ENCODE data around the gene OR1E2. TPM values are rescaled to one million over a fixed set of nuclear protein-coding genes. Genes with fewer than 3 reads are reported as not detected.

Gene OR1E2
- total RNA-seq, 1 experiment from 2014 or later, result not detected

DNA sequence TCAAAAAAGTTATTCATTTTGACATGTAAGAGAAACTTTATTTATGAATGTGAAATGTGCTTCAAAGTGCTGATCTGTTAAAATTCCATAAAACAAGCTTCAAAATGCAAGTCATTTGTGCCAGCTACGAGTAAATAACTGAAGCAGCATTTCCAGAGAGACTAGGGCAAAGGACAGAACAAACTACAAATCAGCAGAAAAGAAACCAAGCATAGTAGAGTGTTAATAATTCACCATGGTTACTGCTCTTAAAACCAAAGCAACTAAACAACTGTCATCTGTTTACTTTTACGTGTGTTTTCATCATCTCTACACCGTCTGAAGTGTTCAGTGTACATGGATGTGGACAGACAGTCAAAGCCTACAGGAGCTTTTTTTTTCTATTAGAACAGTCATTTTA is 40.6 kb upstream of the OR1E2 start:
- DNase-seq, result no peak
- Histone ChIP-seq H3K79me1 (ENCODE audit: insufficient read depth, low read depth, low read length, poor library complexity, severe bottlenecking) (no peaks in the 10 kb centered on the region), H3T11ph (ENCODE audit: low read length) (no peak overlapping the region), H3K4me2 (ENCODE audit: insufficient read depth, insufficient read length, low read length) (no peak overlapping the region), H2BK120ac (ENCODE audit: low read depth, low read length, poor library complexity, severe bottlenecking) (no peak overlapping the region), H2BK20ac (ENCODE audit: low read depth, low read length, poor library complexity, severe bottlenecking) (no peak overlapping the region), H3K14ac (ENCODE audit: insufficient read depth, low read length) (no peak overlapping the region), H2AFZ (ENCODE audit: low read length) (no peak overlapping the region), H2BK15ac (ENCODE audit: low read depth, low read length) (no peak overlapping the region), H2BK5ac (ENCODE audit: insufficient read length, low read length) (no peak overlapping the region), H3K23me2 (ENCODE audit: insufficient read length, low read depth, low read length, poor library complexity, severe bottlenecking) (no peaks in the 10 kb centered on the region), H2AK5ac (ENCODE audit: insufficient read length, low read length) (no peak overlapping the region), H3K9me3 (ENCODE audit: control insufficient read depth, low read depth, low read length) (no peaks in the 10 kb centered on the region), H3K56ac (ENCODE audit: insufficient read length, low read depth, low read length) (no peak overlapping the region), H4K20me1 (ENCODE audit: control insufficient read depth, insufficient read depth, insufficient read length) (no peaks in the 10 kb centered on the region), H2BK12ac (ENCODE audit: insufficient read length, low read depth, low read length) (no peak overlapping the region), H3K18ac (ENCODE audit: insufficient read length, low read depth, low read length) (no peak overlapping the region), H3K4me1 (ENCODE audit: insufficient read depth, low read length) (no peaks in the 10 kb centered on the region; the same call in 1 of the 2 replicates), H3K9ac (ENCODE audit: extremely low read depth, insufficient read length, low read length) (no peak overlapping the region), H3K79me2 (ENCODE audit: insufficient read depth, low read length) (no peaks in the 10 kb centered on the region), H3K27me3 (ENCODE audit: insufficient read depth, low read length) (no peaks in the 10 kb centered on the region), H4K5ac (ENCODE audit: insufficient read length, low read depth, low read length) (no peak overlapping the region), H4K91ac (ENCODE audit: insufficient read length, low read depth, low read length) (no peak overlapping the region), H3K27ac (ENCODE audit: insufficient read length, low read depth, low read length) (no peak overlapping the region), H3K4ac (ENCODE audit: low read depth, low read length) (no peak overlapping the region), H4K8ac (replicated peaks; ENCODE audit: insufficient read length, low read depth, low read length) (no peak overlapping the region), H3K23ac (ENCODE audit: insufficient read length, low read depth, low read length) (no peak overlapping the region)
- Mint-ChIP-seq H3K36me3 (ENCODE audit: insufficient read depth in 1 of 3, low read depth in 3 of 3) (no peaks in the 10 kb centered on the region), H3K4me1 (peaks cover 8 to 13% of the 10 kb centered on the region in 2 experiments), H3K9me3 (no peaks in the 10 kb centered on the region), H3K27ac (no peak overlapping the region), H3K4me3 (no peak overlapping the region), H3K27me3 (ENCODE audit: low read depth) (no peaks in the 10 kb centered on the region)
- TF ChIP-seq, protein P1, sequence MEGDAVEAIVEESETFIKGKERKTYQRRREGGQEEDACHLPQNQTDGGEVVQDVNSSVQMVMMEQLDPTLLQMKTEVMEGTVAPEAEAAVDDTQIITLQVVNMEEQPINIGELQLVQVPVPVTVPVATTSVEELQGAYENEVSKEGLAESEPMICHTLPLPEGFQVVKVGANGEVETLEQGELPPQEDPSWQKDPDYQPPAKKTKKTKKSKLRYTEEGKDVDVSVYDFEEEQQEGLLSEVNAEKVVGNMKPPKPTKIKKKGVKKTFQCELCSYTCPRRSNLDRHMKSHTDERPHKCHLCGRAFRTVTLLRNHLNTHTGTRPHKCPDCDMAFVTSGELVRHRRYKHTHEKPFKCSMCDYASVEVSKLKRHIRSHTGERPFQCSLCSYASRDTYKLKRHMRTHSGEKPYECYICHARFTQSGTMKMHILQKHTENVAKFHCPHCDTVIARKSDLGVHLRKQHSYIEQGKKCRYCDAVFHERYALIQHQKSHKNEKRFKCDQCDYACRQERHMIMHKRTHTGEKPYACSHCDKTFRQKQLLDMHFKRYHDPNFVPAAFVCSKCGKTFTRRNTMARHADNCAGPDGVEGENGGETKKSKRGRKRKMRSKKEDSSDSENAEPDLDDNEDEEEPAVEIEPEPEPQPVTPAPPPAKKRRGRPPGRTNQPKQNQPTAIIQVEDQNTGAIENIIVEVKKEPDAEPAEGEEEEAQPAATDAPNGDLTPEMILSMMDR (conservative IDR thresholded peaks at IDR 0.05), result no peak
- no CpG with 5 or more reads among the region's 3 CpGs for WGBS (ENCODE audit: extremely low coverage, insufficient read length, low lambda C conversion rate)
